ENCODE results near the gene KCND3. TPM values are rescaled to one million over a fixed set of nuclear protein-coding genes. Genes with fewer than 3 reads are reported as not detected.

The KCND3 gene
- total RNA-seq, 1 donor from 2014 or later: 0.43 TPM

DNA sequence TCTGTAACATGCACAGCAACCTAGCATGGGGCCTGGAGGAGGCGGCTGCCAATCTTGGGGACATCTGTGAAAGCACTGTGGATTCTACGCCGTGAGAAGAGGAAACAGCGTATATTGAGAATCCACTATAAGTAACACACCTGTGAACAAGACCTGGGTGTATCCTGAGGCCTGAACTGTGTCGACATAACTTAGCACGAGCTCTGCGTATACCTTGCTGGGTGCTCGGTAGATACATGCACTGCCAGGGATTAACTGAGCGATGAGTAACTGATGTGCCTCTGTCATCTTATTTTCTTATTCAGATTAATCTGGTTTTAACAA, 175.2 kb downstream of the KCND3 start:
- Mint-ChIP-seq H3K27me3 (ENCODE audit: low read depth, unreplicated experiment) (peaks cover 10% of the 10 kb centered on the region), H3K27ac (ENCODE audit: unreplicated experiment) (no peak overlapping the region), H3K4me3 (ENCODE audit: unreplicated experiment) (no peak overlapping the region), H3K4me1 (ENCODE audit: low read depth, unreplicated experiment) (no peaks in the 10 kb centered on the region), H3K9me3 (ENCODE audit: unreplicated experiment) (peaks cover 2% of the 10 kb centered on the region), H3K36me3 (ENCODE audit: low read depth, unreplicated experiment) (no peaks in the 10 kb centered on the region)
- Histone ChIP-seq H3K4me1 (ENCODE audit: insufficient read depth, low read length) (no peaks in the 10 kb centered on the region), H3K9ac (ENCODE audit: low read length) (no peak overlapping the region), H3K79me2 (ENCODE audit: insufficient read depth, low read length) (no peaks in the 10 kb centered on the region), H3K9me3 (ENCODE audit: insufficient read depth, low read depth, low read length) (no peaks in the 10 kb centered on the region), H4K20me1 (ENCODE audit: insufficient read depth, low read length) (no peaks in the 10 kb centered on the region), H3K4me3 (ENCODE audit: insufficient read depth, low read depth, low read length) (no peak overlapping the region), H3K36me3 (ENCODE audit: insufficient read depth, low read length) (no peaks in the 10 kb centered on the region), H3K27ac (ENCODE audit: low read depth, low read length) (no peak overlapping the region), H2AFZ (ENCODE audit: low read depth, low read length) (no peak overlapping the region), H3K4me2 (ENCODE audit: low read length) (no peak overlapping the region), H3K27me3 (ENCODE audit: insufficient read depth, low read length) (no peaks in the 10 kb centered on the region)
- FAIRE-seq: no peak
- no peak for TF ChIP-seq EZH2 (IDR thresholded peaks at IDR 0.05; ENCODE audit: insufficient read depth, low read length)
- no peak for TF ChIP-seq CTCF (IDR thresholded peaks at IDR 0.05; ENCODE audit: insufficient read depth, low read depth, low read length)
- DNase-seq (ENCODE audit: low read depth): no peak

- no peak for TF ChIP-seq CTCF (IDR thresholded peaks at IDR 0.05; ENCODE audit: insufficient read depth, low read depth, low read length)
- Mint-ChIP-seq H3K9me3 (ENCODE audit: unreplicated experiment) (peaks cover 2% of the 10 kb centered on the region), H3K4me1 (ENCODE audit: low read depth, unreplicated experiment) (no peaks in the 10 kb centered on the region), H3K36me3 (ENCODE audit: low read depth, unreplicated experiment) (no peaks in the 10 kb centered on the region), H3K27me3 (ENCODE audit: low read depth, unreplicated experiment) (peaks cover 6% of the 10 kb centered on the region), H3K27ac (ENCODE audit: unreplicated experiment) (no peak overlapping the region), H3K4me3 (ENCODE audit: unreplicated experiment) (no peak overlapping the region)
- Histone ChIP-seq H3K27me3 (ENCODE audit: insufficient read depth, low read length) (no peaks in the 10 kb centered on the region), H3K4me1 (ENCODE audit: insufficient read depth, low read length) (no peaks in the 10 kb centered on the region), H3K9ac (ENCODE audit: low read length) (no peak overlapping the region), H3K4me3 (ENCODE audit: insufficient read depth, low read depth, low read length) (no peak overlapping the region), H3K36me3 (ENCODE audit: insufficient read depth, low read length) (no peaks in the 10 kb centered on the region), H3K9me3 (ENCODE audit: insufficient read depth, low read depth, low read length) (no peaks in the 10 kb centered on the region), H4K20me1 (ENCODE audit: insufficient read depth, low read length) (no peaks in the 10 kb centered on the region), H3K4me2 (ENCODE audit: low read length) (no peak overlapping the region), H3K79me2 (ENCODE audit: insufficient read depth, low read length) (no peaks in the 10 kb centered on the region), H2AFZ (ENCODE audit: low read depth, low read length) (no peak overlapping the region), H3K27ac (ENCODE audit: low read depth, low read length) (no peak overlapping the region)
- no peak for FAIRE-seq
- DNase-seq (ENCODE audit: low read depth): no peak
Measured at GRCh38 chr1:111813440-111814304, 175.8 kb downstream of the KCND3 start.

DNA sequence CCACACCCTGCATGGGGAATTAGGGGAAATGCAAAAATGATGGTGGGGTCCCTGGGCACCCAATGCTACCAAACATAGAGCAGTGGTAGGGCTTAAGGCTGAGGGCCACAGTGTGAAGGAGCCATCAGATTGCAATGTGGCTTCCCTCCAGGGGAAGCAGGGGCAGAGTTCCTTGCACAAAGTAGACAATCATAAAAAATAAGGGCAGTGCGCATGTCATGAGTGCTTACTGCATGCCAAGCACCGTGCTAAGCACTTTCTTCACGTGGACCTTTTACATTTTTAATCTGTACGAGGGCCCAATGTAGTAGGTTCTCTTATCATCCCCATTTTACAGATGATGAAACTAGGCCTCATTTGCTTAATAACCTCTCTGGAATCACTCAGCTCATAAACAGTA, 177.2 kb downstream of the KCND3 start:
- Mint-ChIP-seq H3K4me3 (ENCODE audit: unreplicated experiment) (no peak overlapping the region), H3K9me3 (ENCODE audit: unreplicated experiment) (peaks cover 2% of the 10 kb centered on the region), H3K27me3 (ENCODE audit: low read depth, unreplicated experiment) (peaks cover 6% of the 10 kb centered on the region), H3K4me1 (ENCODE audit: low read depth, unreplicated experiment) (no peaks in the 10 kb centered on the region), H3K36me3 (ENCODE audit: low read depth, unreplicated experiment) (no peaks in the 10 kb centered on the region), H3K27ac (ENCODE audit: unreplicated experiment) (no peak overlapping the region)
- no peak overlapping the region for H2AFZ ChIP-seq (ENCODE audit: low read depth, low read length)
- FAIRE-seq (no peak), DNase-seq (ENCODE audit: low read depth) (no peak)
- H3K36me3 ChIP-seq (ENCODE audit: insufficient read depth, low read length): no peaks in the 10 kb centered on the region
- H3K27ac ChIP-seq (ENCODE audit: low read depth, low read length): no peak overlapping the region
- H3K27me3 ChIP-seq (ENCODE audit: insufficient read depth, low read length): no peaks in the 10 kb centered on the region
- TF ChIP-seq CTCF (IDR thresholded peaks at IDR 0.05; ENCODE audit: insufficient read depth, low read depth, low read length) (no peak), EZH2 (IDR thresholded peaks at IDR 0.05; ENCODE audit: insufficient read depth, low read length) (no peak)
- H3K4me1 ChIP-seq (ENCODE audit: insufficient read depth, low read length): no peaks in the 10 kb centered on the region
- H3K79me2 ChIP-seq (ENCODE audit: insufficient read depth, low read length): no peaks in the 10 kb centered on the region
- H3K4me2 ChIP-seq (ENCODE audit: low read length): no peak overlapping the region
- no peak overlapping the region for H3K4me3 ChIP-seq (ENCODE audit: insufficient read depth, low read depth, low read length)
- no peak overlapping the region for H3K9ac ChIP-seq (ENCODE audit: low read length)
- no peaks in the 10 kb centered on the region for H3K9me3 ChIP-seq (ENCODE audit: insufficient read depth, low read depth, low read length)
- H4K20me1 ChIP-seq (ENCODE audit: insufficient read depth, low read length): no peaks in the 10 kb centered on the region

Data from astrocyte (in vitro differentiated cells and primary cell).